ENCODE results near the gene ASTL.

The ASTL gene

DNA sequence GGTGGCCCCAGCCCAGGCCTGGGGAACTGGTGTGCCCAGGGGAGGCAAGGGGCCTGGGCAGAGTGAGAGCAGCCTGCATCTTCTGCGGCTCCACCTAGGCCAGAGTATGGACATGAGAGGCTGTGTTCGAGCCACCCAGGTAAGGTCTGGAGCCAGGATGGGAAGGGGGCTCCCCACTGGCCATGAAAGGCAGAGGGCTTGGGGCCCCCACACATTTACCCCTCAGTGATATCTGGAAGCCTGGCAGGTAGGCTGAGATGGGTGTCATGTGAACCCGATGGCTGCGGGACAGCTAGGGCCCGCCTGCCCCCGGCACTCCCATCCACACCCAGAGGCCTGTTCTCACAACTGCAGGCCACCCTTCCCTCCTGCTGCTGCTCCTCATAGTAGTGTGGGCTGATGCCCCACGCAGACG, 35.1 kb downstream of the ASTL start:
- Histone ChIP-seq H3K4me1 (ENCODE audit: insufficient read depth, low read length) (peaks cover 19% of the 10 kb centered on the region), H3K79me2 (ENCODE audit: insufficient read depth, low read length) (no peaks in the 10 kb centered on the region)

DNA sequence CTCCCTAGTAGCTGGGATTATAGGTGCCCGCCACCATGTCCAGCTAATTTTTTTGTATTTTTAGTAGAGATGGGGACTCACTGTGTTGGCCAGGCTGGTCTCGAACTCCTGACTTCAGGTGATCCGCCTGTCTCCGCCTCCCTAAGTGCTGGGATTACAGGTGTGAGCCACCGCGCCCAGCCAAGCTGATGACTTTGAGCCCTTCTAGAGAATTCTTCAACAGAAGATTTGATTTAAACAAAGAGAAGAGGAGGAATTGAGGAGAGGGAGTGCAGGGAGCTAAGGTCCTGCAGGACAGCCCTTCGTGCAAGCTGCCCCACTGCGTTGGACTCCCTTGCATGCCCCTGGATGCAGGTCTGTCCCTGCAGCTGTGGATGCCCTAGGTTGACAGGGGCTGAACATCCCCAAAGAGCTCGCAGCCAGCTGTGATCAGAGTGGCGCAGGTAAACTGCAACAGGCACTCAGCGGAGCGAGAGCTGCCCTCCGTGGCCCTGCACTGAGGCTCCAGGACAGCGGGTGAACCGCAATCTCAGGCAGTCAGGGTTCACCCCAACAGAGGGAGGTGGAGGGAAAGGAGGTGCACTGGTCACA, 35.6 kb downstream of the ASTL start:
- H3K9ac ChIP-seq (ENCODE audit: low read depth, low read length), result no peak overlapping the region
- no peak for ATAC-seq (ENCODE audit: insufficient read depth, low read depth)
- H3K4me2 ChIP-seq (ENCODE audit: insufficient read depth, low read length), result no peak overlapping the region

More for the DNA sequence above, 35.1 kb downstream of the ASTL start:
- Histone ChIP-seq H4K20me1 (ENCODE audit: insufficient read depth, low read length) (no peaks in the 10 kb centered on the region), H3K36me3 (ENCODE audit: insufficient read depth, low read length) (no peaks in the 10 kb centered on the region), H3K9ac (ENCODE audit: low read depth, low read length) (no peak overlapping the region), H3K4me2 (ENCODE audit: insufficient read depth, low read length) (no peak overlapping the region), H3K27me3 (ENCODE audit: insufficient read depth, low read length, poor library complexity) (no peaks in the 10 kb centered on the region), H2AFZ (ENCODE audit: low read depth, low read length) (no peak overlapping the region), H3K9me3 (ENCODE audit: insufficient read depth, low read length, severe bottlenecking) (peaks cover 4% of the 10 kb centered on the region), H3K27ac (ENCODE audit: low read length) (no peak overlapping the region), H3K4me3 (ENCODE audit: low read depth in 1 of 2, low read length in 2 of 2) (no peak overlapping the region)
- no peak for TF ChIP-seq EZH2 (IDR thresholded peaks at IDR 0.05; ENCODE audit: borderline replicate concordance, low read depth, low read length, severe bottlenecking)
- TF ChIP-seq, protein P1, sequence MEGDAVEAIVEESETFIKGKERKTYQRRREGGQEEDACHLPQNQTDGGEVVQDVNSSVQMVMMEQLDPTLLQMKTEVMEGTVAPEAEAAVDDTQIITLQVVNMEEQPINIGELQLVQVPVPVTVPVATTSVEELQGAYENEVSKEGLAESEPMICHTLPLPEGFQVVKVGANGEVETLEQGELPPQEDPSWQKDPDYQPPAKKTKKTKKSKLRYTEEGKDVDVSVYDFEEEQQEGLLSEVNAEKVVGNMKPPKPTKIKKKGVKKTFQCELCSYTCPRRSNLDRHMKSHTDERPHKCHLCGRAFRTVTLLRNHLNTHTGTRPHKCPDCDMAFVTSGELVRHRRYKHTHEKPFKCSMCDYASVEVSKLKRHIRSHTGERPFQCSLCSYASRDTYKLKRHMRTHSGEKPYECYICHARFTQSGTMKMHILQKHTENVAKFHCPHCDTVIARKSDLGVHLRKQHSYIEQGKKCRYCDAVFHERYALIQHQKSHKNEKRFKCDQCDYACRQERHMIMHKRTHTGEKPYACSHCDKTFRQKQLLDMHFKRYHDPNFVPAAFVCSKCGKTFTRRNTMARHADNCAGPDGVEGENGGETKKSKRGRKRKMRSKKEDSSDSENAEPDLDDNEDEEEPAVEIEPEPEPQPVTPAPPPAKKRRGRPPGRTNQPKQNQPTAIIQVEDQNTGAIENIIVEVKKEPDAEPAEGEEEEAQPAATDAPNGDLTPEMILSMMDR (IDR thresholded peaks at IDR 0.05; ENCODE audit: borderline replicate concordance, extremely low read depth, low read length, poor library complexity, severe bottlenecking), result no peak
- DNase-seq (no peak), ATAC-seq (ENCODE audit: insufficient read depth, low read depth) (no peak)

DNA sequence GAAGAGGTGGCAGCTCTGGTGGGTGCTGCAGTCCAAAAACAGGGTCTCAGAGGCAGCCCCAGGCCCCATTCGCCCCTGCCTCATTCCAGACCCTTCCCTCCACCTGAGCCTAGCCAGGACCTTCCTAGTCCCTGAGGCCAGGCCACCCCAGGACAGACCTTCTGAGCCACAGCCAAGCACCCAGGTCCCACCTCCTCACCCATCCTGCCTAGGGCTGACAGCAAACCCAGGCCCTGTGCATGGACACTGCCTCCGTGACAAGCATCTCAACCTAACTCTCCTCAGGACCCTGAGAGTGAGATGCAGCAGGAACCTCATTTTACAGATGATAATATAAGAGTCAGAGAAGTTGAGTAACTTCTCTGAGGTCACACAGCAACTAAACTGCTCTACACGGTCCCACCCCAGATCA, 37.4 kb downstream of the ASTL start:
- H3K4me2 ChIP-seq (ENCODE audit: insufficient read depth, low read length), result no peak overlapping the region

More for the DNA sequence above, 35.6 kb downstream of the ASTL start:
- H3K27me3 ChIP-seq (ENCODE audit: insufficient read depth, low read length, poor library complexity), result no peaks in the 10 kb centered on the region
- H3K36me3 ChIP-seq (ENCODE audit: insufficient read depth, low read length), result no peaks in the 10 kb centered on the region
- peaks cover 4% of the 10 kb centered on the region for H3K9me3 ChIP-seq (ENCODE audit: insufficient read depth, low read length, severe bottlenecking)
- no peak overlapping the region for H3K27ac ChIP-seq (ENCODE audit: low read length)
- no peak for DNase-seq
- no peak overlapping the region for H2AFZ ChIP-seq (ENCODE audit: low read depth, low read length)
- H3K4me3 ChIP-seq (ENCODE audit: low read depth in 1 of 2, low read length in 2 of 2), result no peak overlapping the region
- H3K4me1 ChIP-seq (ENCODE audit: insufficient read depth, low read length), result peaks cover 19% of the 10 kb centered on the region
- no peaks in the 10 kb centered on the region for H4K20me1 ChIP-seq (ENCODE audit: insufficient read depth, low read length)
- no peak for TF ChIP-seq EZH2 (IDR thresholded peaks at IDR 0.05; ENCODE audit: borderline replicate concordance, low read depth, low read length, severe bottlenecking)
- TF ChIP-seq, protein P1 (IDR thresholded peaks at IDR 0.05; ENCODE audit: borderline replicate concordance, extremely low read depth, low read length, poor library complexity, severe bottlenecking), result no peak
- no peaks in the 10 kb centered on the region for H3K79me2 ChIP-seq (ENCODE audit: insufficient read depth, low read length)

DNA sequence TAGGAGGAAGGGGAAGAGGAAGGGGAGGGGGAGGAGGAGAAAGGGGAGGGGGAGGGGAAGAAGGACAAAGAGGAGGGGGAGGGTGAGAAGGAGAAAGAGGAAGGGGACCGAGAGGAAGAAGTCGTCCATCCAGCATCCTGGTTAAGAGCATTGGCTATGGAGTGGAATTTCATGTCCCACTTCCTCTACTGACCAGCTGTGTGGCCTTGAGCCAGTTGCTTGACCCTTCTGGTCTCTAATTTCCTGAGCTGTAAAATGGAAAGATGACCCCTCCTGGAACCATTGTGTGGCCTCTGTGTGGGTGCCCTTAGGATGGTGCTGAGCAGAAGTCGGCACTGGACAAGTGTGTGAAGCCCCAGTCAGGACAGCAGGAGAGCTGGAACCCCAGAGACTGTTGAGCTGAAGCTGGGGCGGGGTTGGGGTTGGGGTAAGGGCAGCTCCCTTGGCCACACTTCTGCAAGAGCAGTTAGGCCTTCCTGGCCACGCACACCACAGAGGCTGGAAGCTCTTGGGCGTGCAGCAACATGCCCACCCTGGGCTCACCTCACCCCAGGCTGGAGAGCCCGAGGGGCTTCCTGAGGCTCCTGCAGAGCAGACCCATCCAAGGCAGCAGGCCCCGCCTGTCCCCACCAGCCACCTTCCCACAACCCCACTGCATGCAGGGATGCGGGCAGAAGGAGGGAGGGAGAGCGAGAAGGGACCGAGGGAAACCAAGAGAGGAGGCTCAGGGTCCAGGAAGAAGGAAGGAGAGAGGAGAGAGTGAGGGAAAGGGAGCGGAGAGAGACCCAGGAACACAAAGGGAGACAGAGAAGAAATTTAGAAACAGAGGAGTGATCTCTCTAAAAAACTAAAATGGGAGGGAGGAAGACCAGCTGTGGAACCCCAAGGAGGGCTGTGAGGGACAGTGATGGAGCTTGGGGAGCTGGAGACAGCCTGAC, 38.2 kb downstream of the ASTL start:
- TF ChIP-seq, protein P1 (IDR thresholded peaks at IDR 0.05; ENCODE audit: borderline replicate concordance, extremely low read depth, low read length, poor library complexity, severe bottlenecking), result no peak
- no peak for TF ChIP-seq EZH2 (IDR thresholded peaks at IDR 0.05; ENCODE audit: borderline replicate concordance, low read depth, low read length, severe bottlenecking)
- Histone ChIP-seq H3K4me1 (ENCODE audit: insufficient read depth, low read length) (peaks cover 19% of the 10 kb centered on the region), H3K9me3 (ENCODE audit: insufficient read depth, low read length, severe bottlenecking) (peaks cover 1% of the 10 kb centered on the region), H3K4me3 (ENCODE audit: low read depth in 1 of 2, low read length in 2 of 2) (no peak overlapping the region), H2AFZ (ENCODE audit: low read depth, low read length) (no peak overlapping the region), H3K4me2 (ENCODE audit: insufficient read depth, low read length) (no peak overlapping the region), H3K9ac (ENCODE audit: low read depth, low read length) (no peak overlapping the region), H3K27ac (ENCODE audit: low read length) (no peak overlapping the region; the same call in 1 of the 2 replicates), H3K27me3 (ENCODE audit: insufficient read depth, low read length, poor library complexity) (no peaks in the 10 kb centered on the region), H3K36me3 (ENCODE audit: insufficient read depth, low read length) (no peaks in the 10 kb centered on the region), H4K20me1 (ENCODE audit: insufficient read depth, low read length) (no peaks in the 10 kb centered on the region), H3K79me2 (ENCODE audit: insufficient read depth, low read length) (no peaks in the 10 kb centered on the region)
- ATAC-seq (ENCODE audit: insufficient read depth, low read depth) (peak; percentile 79), DNase-seq (peak; percentile 62)

More for the DNA sequence above, 37.4 kb downstream of the ASTL start:
- Histone ChIP-seq H2AFZ (ENCODE audit: low read depth, low read length) (no peak overlapping the region), H3K36me3 (ENCODE audit: insufficient read depth, low read length) (no peaks in the 10 kb centered on the region), H3K79me2 (ENCODE audit: insufficient read depth, low read length) (no peaks in the 10 kb centered on the region), H4K20me1 (ENCODE audit: insufficient read depth, low read length) (no peaks in the 10 kb centered on the region), H3K4me3 (ENCODE audit: low read depth in 1 of 2, low read length in 2 of 2) (no peak overlapping the region), H3K27me3 (ENCODE audit: insufficient read depth, low read length, poor library complexity) (no peaks in the 10 kb centered on the region), H3K27ac (ENCODE audit: low read length) (no peak overlapping the region), H3K9ac (ENCODE audit: low read depth, low read length) (no peak overlapping the region), H3K9me3 (ENCODE audit: insufficient read depth, low read length, severe bottlenecking) (peaks cover 4% of the 10 kb centered on the region), H3K4me1 (ENCODE audit: insufficient read depth, low read length) (peaks cover 19% of the 10 kb centered on the region)
- DNase-seq (no peak), ATAC-seq (ENCODE audit: insufficient read depth, low read depth) (no peak)
- no peak for TF ChIP-seq EZH2 (IDR thresholded peaks at IDR 0.05; ENCODE audit: borderline replicate concordance, low read depth, low read length, severe bottlenecking)

All from DND-41 (cell line).